HCT116 (cell line): ENCODE results near the gene SECTM1. TPM values are rescaled to one million over a fixed set of nuclear protein-coding genes. Genes with fewer than 3 reads are reported as not detected.

Experiments used
- ATAC-seq: fragments of 200-7000 bp; cut with Tn5 transposase; 2 replicates; pipeline ENCODE4 v1.9.1; 2020; ENCODE audit warnings: mild to moderate bottlenecking, moderate library complexity
- BruUV-seq: library from RNA; stranded (reverse); fragments of 400-500 nt; replicated peaks from 2 replicates; lab custom pipeline; 2021; lab: Mats Ljungman, UMichigan
- CTCF ChIA-PET: fragments of 300-600 bp; sonication (Branson Sonifier 250); formaldehyde crosslinking; loops from one replicate; lab custom pipeline; 2021; ENCODE audit warnings: antibody characterized with exemption; lab: Charles Lee
- POLR2A ChIA-PET: fragments of 300-600, 350-600 bp; sonication (Branson Sonifier 250); formaldehyde crosslinking; loops from one replicate; lab custom pipeline; 2021; ENCODE audit warnings: antibody characterized with exemption; lab: Charles Lee
- RAD21 ChIA-PET, 2 experiments: fragments of 300-600 bp; sonication (Branson Sonifier 250); formaldehyde crosslinking; loops; one replicate each; lab custom pipeline; 2023; ENCODE audit warnings: low total read pairs in 2 of 2; ENCODE audit not compliant: uncharacterized antibody in 2 of 2, unreplicated experiment in 2 of 2, low non-redundant PET in 1 of 2; lab: Charles Lee
- DNase-seq: peaks from one replicate; pipeline ENCODE4 v3.0.0-alpha.2; 2010; ENCODE audit warnings: low read depth, low spot score
- H2AFZ ChIP-seq: fragments of 200-600 bp; shearing (Covaris generic), sonication (generic); 2 replicates; pipeline ENCODE4 v1.6.1; 2017; ENCODE audit warnings: low read depth, mixed run types, mixed read lengths, antibody characterized with exemption, low read length; ENCODE audit not compliant: poor library complexity, severe bottlenecking
- H3K27ac ChIP-seq: 2 replicates; pipeline ENCODE4 v1.5.1; 2012; ENCODE audit warnings: low read depth, low read length
- H3K27me3 ChIP-seq: fragments of 200-600 bp; sonication (generic); 2 replicates; pipeline ENCODE4 v1.6.1; 2016; ENCODE audit warnings: mixed run types, low read length, mixed read lengths; ENCODE audit not compliant: insufficient read depth
- H3K36me3 ChIP-seq, 2 experiments: fragments of 200-500 bp in 1 of 2; fragments of 200-600 bp in 1 of 2; sonication (Bioruptor generic) in 1 of 2; sonication (generic) in 1 of 2; 2 replicates each; pipeline versions ENCODE4 v1.5.1 to v1.6.1; 2014 to 2016; ENCODE audit warnings: low read length in 2 of 2, inconsistent platforms in 1 of 2, mixed read lengths in 1 of 2, mixed run types in 1 of 2; ENCODE audit not compliant: insufficient read depth in 2 of 2, control insufficient read depth in 1 of 2
- H3K4me1 ChIP-seq, 2 experiments: fragments of 200-600 bp in 1 of 2; sonication (generic) in 1 of 2; 2 replicates each; pipeline versions ENCODE4 v1.5.1 to v1.6.1; 2012 to 2017; ENCODE audit warnings: low read length in 2 of 2, inconsistent platforms in 1 of 2, mild to moderate bottlenecking in 1 of 2, mixed read lengths in 1 of 2, mixed run types in 1 of 2, moderate library complexity in 1 of 2; ENCODE audit not compliant: insufficient read depth in 2 of 2, control insufficient read depth in 1 of 2
- H3K4me2 ChIP-seq: fragments of 200-600 bp; sonication (generic); 2 replicates; pipeline ENCODE4 v1.6.1; 2017; ENCODE audit warnings: mixed run types, low read length, mixed read lengths
- H3K4me3 ChIP-seq, 2 experiments: fragments of 200-600 bp in 1 of 2; sonication (generic) in 1 of 2; replicated peaks in 1 of 2; 2 replicates each; pipeline ENCODE4 v1.5.1; 2011 to 2016; ENCODE audit warnings: low read length in 2 of 2, control low read depth in 1 of 2, low read depth in 1 of 2, mild to moderate bottlenecking in 1 of 2, mixed read lengths in 1 of 2, mixed run types in 1 of 2
- H3K79me2 ChIP-seq: fragments of 200-600 bp; sonication (generic); 2 replicates; pipeline ENCODE4 v1.6.1; 2017; ENCODE audit warnings: mild to moderate bottlenecking, mixed run types, low read length, moderate library complexity, mixed read lengths; ENCODE audit not compliant: insufficient read depth
- H3K9ac ChIP-seq: fragments of 200-600 bp; sonication (generic); 2 replicates; pipeline ENCODE4 v1.6.1; 2016; ENCODE audit warnings: low read length, mixed read lengths
- H3K9me2 ChIP-seq: fragments of 200-600 bp; sonication (generic), shearing (Covaris generic); 2 replicates; pipeline ENCODE4 v1.6.1; 2017; ENCODE audit warnings: mixed run types, mild to moderate bottlenecking, moderate library complexity; ENCODE audit not compliant: insufficient read depth
- H3K9me3 ChIP-seq, 2 experiments: fragments of 200-500 bp in 1 of 2; fragments of 200-600 bp in 1 of 2; sonication (Bioruptor generic) in 1 of 2; sonication (generic) in 1 of 2; 2 replicates each; pipeline ENCODE4 v1.6.1; 2014 to 2017; ENCODE audit warnings: low read length in 2 of 2, mixed read lengths in 2 of 2, inconsistent platforms in 1 of 2, low read depth in 1 of 2, mild to moderate bottlenecking in 1 of 2, mixed run types in 1 of 2, moderate library complexity in 1 of 2; ENCODE audit not compliant: control insufficient read depth in 1 of 2, insufficient read depth in 1 of 2
- H4K20me1 ChIP-seq: fragments of 200-600 bp; sonication (generic), shearing (Covaris generic); 2 replicates; pipeline ENCODE4 v1.6.1; 2017; ENCODE audit warnings: mixed run types, mild to moderate bottlenecking, moderate library complexity; ENCODE audit not compliant: insufficient read depth
- CBX3 ChIP-seq: IDR thresholded peaks from 2 replicates; pipeline ENCODE4 v1.6.1; 2012; ENCODE audit warnings: low read depth
- ELF1 ChIP-seq: IDR thresholded peaks from 2 replicates; pipeline ENCODE4 v1.6.1; 2012; ENCODE audit warnings: low read depth, borderline replicate concordance
- EZH2 ChIP-seq: fragments of 200-600 bp; sonication (generic); IDR thresholded peaks from 2 replicates; pipeline ENCODE4 v1.6.1; 2017; ENCODE audit warnings: antibody characterized with exemption, mixed run types
- EZH2phosphoT487 ChIP-seq: fragments of 200-600 bp; IDR thresholded peaks from 2 replicates; pipeline ENCODE4 v1.6.1; 2018; ENCODE audit warnings: antibody characterized with exemption, borderline replicate concordance
- FOSL1 ChIP-seq: IDR thresholded peaks from 2 replicates; pipeline ENCODE4 v1.6.1; 2012; ENCODE audit warnings: low read depth
- JUND ChIP-seq: IDR thresholded peaks from 2 replicates; pipeline ENCODE4 v1.6.1; 2012
- MAX ChIP-seq: IDR thresholded peaks from 2 replicates; pipeline ENCODE4 v1.6.1; 2012
- RAD21 ChIP-seq: IDR thresholded peaks from 2 replicates; pipeline ENCODE4 v1.6.1; 2012; ENCODE audit warnings: low read depth, mild to moderate bottlenecking
- SP1 ChIP-seq: IDR thresholded peaks from 2 replicates; pipeline ENCODE4 v1.6.1; 2012; ENCODE audit warnings: low read depth
- SRF ChIP-seq: IDR thresholded peaks from 2 replicates; pipeline ENCODE4 v1.6.1; 2012; ENCODE audit warnings: low read depth
- TCF7L2 ChIP-seq: IDR thresholded peaks from 2 replicates; pipeline ENCODE4 v1.7.0; 2011; ENCODE audit warnings: borderline replicate concordance, inconsistent platforms; ENCODE audit not compliant: insufficient read depth, insufficient read length; ENCODE audit errors: extremely low read depth
- ZFX ChIP-seq: fragments of 450-650 bp; IDR thresholded peaks from 2 replicates; pipeline ENCODE4 v1.6.1; 2017
- ZNF274 ChIP-seq: fragments of 200-500 bp; sonication (Bioruptor generic); IDR thresholded peaks from 2 replicates; pipeline ENCODE4 v1.6.1; 2014; ENCODE audit warnings: mild to moderate bottlenecking, low read depth, low read length, inconsistent platforms
- intact Hi-C: fragments of 100-400 bp; cut with micrococcal nuclease; formaldehyde crosslinking; loops from 2 replicates; pipeline ENCODE4 v1.10.0; 2022
- total RNA-seq: library from RNA; stranded (reverse); gene quantifications from one replicate; pipeline ENCODE4 v1.2.1, GENCODE V29; 2021; ENCODE audit not compliant: unreplicated experiment
- TF ChIP-seq, protein P1 (sequence below), 3 experiments: fragments of 200-600 bp in 1 of 3; sonication (generic) in 1 of 3; IDR thresholded peaks in 2 of 3; conservative IDR thresholded peaks in 1 of 3; 2 replicates each; pipeline ENCODE4 v1.5.1; 2012 to 2017; ENCODE audit warnings: low read depth in 2 of 3, low read length in 2 of 3, antibody characterized with exemption in 1 of 3, borderline replicate concordance in 1 of 3, control low read depth in 1 of 3, mild to moderate bottlenecking in 1 of 3, mixed read lengths in 1 of 3, mixed run types in 1 of 3, moderate library complexity in 1 of 3; ENCODE audit not compliant: insufficient read depth in 1 of 3
- TF ChIP-seq, protein P2 (sequence below): IDR thresholded peaks from 2 replicates; pipeline ENCODE4 v1.6.1; 2011; ENCODE audit warnings: mild to moderate bottlenecking, low read length, moderate library complexity; ENCODE audit not compliant: insufficient replicate concordance; ENCODE audit errors: extremely low read depth
- TF ChIP-seq, protein P3 (sequence below): IDR thresholded peaks from 2 replicates; pipeline ENCODE4 v1.6.1; 2012
- TF ChIP-seq, protein P4 (sequence below): IDR thresholded peaks from 2 replicates; pipeline ENCODE4 v1.6.1; 2012; ENCODE audit warnings: low read depth

The SECTM1 gene
- total RNA-seq, 1 experiment from 2014 or later, result 6.8 TPM

GRCh38 chr17:82321947-82322466, 11.6 kb downstream of the SECTM1 start:
- H3K4me2 ChIP-seq, result no peak overlapping the region
- peaks cover 0 to 21% of the 10 kb centered on the region in 2 experiments; a peak in 1 of 4 replicates for H3K9me3 ChIP-seq
- no peaks in the 10 kb centered on the region for H3K79me2 ChIP-seq
- no peaks in the 10 kb centered on the region for H3K9me2 ChIP-seq
- no peak overlapping the region for H3K4me3 ChIP-seq
- ChIA-PET CTCF (interaction anchor here (1.0 kb wide), 2 partner anchors 12 to 21 kb away, joined by 3 to 4 read pairs; partner anchors contain the start of gene SECTM1), POLR2A (no interaction called here), RAD21 (no interaction called here)
- DNase-seq (no peak), ATAC-seq (no peak)
- TF ChIP-seq, protein P1, sequence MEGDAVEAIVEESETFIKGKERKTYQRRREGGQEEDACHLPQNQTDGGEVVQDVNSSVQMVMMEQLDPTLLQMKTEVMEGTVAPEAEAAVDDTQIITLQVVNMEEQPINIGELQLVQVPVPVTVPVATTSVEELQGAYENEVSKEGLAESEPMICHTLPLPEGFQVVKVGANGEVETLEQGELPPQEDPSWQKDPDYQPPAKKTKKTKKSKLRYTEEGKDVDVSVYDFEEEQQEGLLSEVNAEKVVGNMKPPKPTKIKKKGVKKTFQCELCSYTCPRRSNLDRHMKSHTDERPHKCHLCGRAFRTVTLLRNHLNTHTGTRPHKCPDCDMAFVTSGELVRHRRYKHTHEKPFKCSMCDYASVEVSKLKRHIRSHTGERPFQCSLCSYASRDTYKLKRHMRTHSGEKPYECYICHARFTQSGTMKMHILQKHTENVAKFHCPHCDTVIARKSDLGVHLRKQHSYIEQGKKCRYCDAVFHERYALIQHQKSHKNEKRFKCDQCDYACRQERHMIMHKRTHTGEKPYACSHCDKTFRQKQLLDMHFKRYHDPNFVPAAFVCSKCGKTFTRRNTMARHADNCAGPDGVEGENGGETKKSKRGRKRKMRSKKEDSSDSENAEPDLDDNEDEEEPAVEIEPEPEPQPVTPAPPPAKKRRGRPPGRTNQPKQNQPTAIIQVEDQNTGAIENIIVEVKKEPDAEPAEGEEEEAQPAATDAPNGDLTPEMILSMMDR (IDR thresholded peaks at IDR 0.05 in 2 of 3, conservative IDR thresholded peaks at IDR 0.05 in 1 of 3; ENCODE audit: borderline replicate concordance in 1 of 3, insufficient read depth in 1 of 3, low read depth in 2 of 3, low read length in 2 of 3), result no peak
- TF ChIP-seq, protein P2, sequence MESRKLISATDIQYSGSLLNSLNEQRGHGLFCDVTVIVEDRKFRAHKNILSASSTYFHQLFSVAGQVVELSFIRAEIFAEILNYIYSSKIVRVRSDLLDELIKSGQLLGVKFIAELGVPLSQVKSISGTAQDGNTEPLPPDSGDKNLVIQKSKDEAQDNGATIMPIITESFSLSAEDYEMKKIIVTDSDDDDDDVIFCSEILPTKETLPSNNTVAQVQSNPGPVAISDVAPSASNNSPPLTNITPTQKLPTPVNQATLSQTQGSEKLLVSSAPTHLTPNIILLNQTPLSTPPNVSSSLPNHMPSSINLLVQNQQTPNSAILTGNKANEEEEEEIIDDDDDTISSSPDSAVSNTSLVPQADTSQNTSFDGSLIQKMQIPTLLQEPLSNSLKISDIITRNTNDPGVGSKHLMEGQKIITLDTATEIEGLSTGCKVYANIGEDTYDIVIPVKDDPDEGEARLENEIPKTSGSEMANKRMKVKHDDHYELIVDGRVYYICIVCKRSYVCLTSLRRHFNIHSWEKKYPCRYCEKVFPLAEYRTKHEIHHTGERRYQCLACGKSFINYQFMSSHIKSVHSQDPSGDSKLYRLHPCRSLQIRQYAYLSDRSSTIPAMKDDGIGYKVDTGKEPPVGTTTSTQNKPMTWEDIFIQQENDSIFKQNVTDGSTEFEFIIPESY, result no peak
- TF ChIP-seq ZFX, result no peak
- no peak for TF ChIP-seq TCF7L2
- no peak for TF ChIP-seq SP1
- no peak for TF ChIP-seq RAD21
- TF ChIP-seq, protein P3, sequence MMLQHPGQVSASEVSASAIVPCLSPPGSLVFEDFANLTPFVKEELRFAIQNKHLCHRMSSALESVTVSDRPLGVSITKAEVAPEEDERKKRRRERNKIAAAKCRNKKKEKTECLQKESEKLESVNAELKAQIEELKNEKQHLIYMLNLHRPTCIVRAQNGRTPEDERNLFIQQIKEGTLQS, result no peak
- TF ChIP-seq SRF, result no peak
- no peak for TF ChIP-seq FOSL1
- no peak for TF ChIP-seq ELF1
- TF ChIP-seq CBX3, result no peak
- TF ChIP-seq MAX, result no peak
- no peak for TF ChIP-seq EZH2
- TF ChIP-seq ZNF274, result no peak
- no peak for TF ChIP-seq JUND
- TF ChIP-seq, protein P4, sequence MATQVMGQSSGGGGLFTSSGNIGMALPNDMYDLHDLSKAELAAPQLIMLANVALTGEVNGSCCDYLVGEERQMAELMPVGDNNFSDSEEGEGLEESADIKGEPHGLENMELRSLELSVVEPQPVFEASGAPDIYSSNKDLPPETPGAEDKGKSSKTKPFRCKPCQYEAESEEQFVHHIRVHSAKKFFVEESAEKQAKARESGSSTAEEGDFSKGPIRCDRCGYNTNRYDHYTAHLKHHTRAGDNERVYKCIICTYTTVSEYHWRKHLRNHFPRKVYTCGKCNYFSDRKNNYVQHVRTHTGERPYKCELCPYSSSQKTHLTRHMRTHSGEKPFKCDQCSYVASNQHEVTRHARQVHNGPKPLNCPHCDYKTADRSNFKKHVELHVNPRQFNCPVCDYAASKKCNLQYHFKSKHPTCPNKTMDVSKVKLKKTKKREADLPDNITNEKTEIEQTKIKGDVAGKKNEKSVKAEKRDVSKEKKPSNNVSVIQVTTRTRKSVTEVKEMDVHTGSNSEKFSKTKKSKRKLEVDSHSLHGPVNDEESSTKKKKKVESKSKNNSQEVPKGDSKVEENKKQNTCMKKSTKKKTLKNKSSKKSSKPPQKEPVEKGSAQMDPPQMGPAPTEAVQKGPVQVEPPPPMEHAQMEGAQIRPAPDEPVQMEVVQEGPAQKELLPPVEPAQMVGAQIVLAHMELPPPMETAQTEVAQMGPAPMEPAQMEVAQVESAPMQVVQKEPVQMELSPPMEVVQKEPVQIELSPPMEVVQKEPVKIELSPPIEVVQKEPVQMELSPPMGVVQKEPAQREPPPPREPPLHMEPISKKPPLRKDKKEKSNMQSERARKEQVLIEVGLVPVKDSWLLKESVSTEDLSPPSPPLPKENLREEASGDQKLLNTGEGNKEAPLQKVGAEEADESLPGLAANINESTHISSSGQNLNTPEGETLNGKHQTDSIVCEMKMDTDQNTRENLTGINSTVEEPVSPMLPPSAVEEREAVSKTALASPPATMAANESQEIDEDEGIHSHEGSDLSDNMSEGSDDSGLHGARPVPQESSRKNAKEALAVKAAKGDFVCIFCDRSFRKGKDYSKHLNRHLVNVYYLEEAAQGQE, result no peak
- no peak for TF ChIP-seq EZH2phosphoT487
- no peaks in the 10 kb centered on the region for H4K20me1 ChIP-seq
- H3K27ac ChIP-seq, result no peak overlapping the region
- no peaks in the 10 kb centered on the region for H3K36me3 ChIP-seq
- H2AFZ ChIP-seq, result no peak overlapping the region
- H3K4me1 ChIP-seq, result peaks cover 0 to 15% of the 10 kb centered on the region in 2 experiments; a peak in 2 of 4 replicates
- H3K27me3 ChIP-seq, result no peaks in the 10 kb centered on the region
- BruUV-seq, result no TSS peak
- intact Hi-C loops, result loop anchor here (1.0 kb wide), 1 partner anchor 78 kb away; no protein-coding TSS in a partner anchor
- H3K9ac ChIP-seq, result no peak overlapping the region
